Mesothelial cell of epicardium (in vitro differentiated cells): ENCODE measurements around the gene PUS1. TPM values are rescaled to one million over a fixed set of nuclear protein-coding genes. Genes with fewer than 3 reads are reported as not detected.

Source experiments
- DNase-seq, 2 experiments: peaks; one replicate each; pipeline ENCODE4 v3.0.0; 2021; ENCODE audit warnings: low spot score in 2 of 2; ENCODE audit not compliant: unreplicated experiment in 2 of 2
- H3K27ac Mint-ChIP-seq: 2 replicates; pipeline ENCODE4 v1.8.0; 2021; ENCODE audit warnings: mixed read lengths
- H3K27me3 Mint-ChIP-seq: 2 replicates; pipeline ENCODE4 v1.8.0; 2021; ENCODE audit warnings: low read depth, mixed read lengths
- H3K36me3 Mint-ChIP-seq: 2 replicates; pipeline ENCODE4 v1.8.0; 2021; ENCODE audit warnings: mixed read lengths
- H3K4me1 Mint-ChIP-seq: 2 replicates; pipeline ENCODE4 v1.8.0; 2021; ENCODE audit warnings: mixed read lengths
- H3K4me3 Mint-ChIP-seq: 2 replicates; pipeline ENCODE4 v1.8.0; 2021; ENCODE audit warnings: mild to moderate bottlenecking, moderate library complexity, mixed read lengths
- H3K9me3 Mint-ChIP-seq: 2 replicates; pipeline ENCODE4 v1.8.0; 2021; ENCODE audit warnings: mixed read lengths
- CTCF ChIP-seq: fragments of 200-600 bp; sonication (generic); IDR thresholded peaks from one replicate; pipeline ENCODE4 v1.5.0; 2021; ENCODE audit warnings: antibody characterized with exemption; ENCODE audit not compliant: unreplicated experiment
- total RNA-seq: library from RNA; stranded (reverse); gene quantifications from 3 replicates; pipeline ENCODE4 v1.2.1, GENCODE V29; 2021

The PUS1 gene
- total RNA-seq, 1 donor from 2014 or later: 27.4 TPM

GRCh38 chr12:131910302-131911027 is 18.6 kb upstream of the PUS1 start:
- no peak overlapping the region for H3K27ac Mint-ChIP-seq
- H3K27me3 Mint-ChIP-seq: no peaks in the 10 kb centered on the region
- no peaks in the 10 kb centered on the region for H3K9me3 Mint-ChIP-seq
- H3K36me3 Mint-ChIP-seq: peaks cover 5% of the 10 kb centered on the region
- DNase-seq: no peak
- TF ChIP-seq CTCF: no peak
- H3K4me1 Mint-ChIP-seq: no peaks in the 10 kb centered on the region
- no peak overlapping the region for H3K4me3 Mint-ChIP-seq

GRCh38 chr12:131911028-131911650 is 17.9 kb upstream of the PUS1 start:
- H3K27me3 Mint-ChIP-seq: no peaks in the 10 kb centered on the region
- no peak overlapping the region for H3K4me3 Mint-ChIP-seq
- H3K27ac Mint-ChIP-seq: no peak overlapping the region
- no peak for TF ChIP-seq CTCF
- peaks cover 5% of the 10 kb centered on the region for H3K36me3 Mint-ChIP-seq
- no peak for DNase-seq
- H3K9me3 Mint-ChIP-seq: no peaks in the 10 kb centered on the region
- H3K4me1 Mint-ChIP-seq: no peaks in the 10 kb centered on the region

GRCh38 chr12:131911851-131912477 is 17.1 kb upstream of the PUS1 start:
- Mint-ChIP-seq H3K4me3 (no peak overlapping the region), H3K27ac (no peak overlapping the region), H3K9me3 (no peaks in the 10 kb centered on the region), H3K4me1 (no peaks in the 10 kb centered on the region), H3K27me3 (no peaks in the 10 kb centered on the region), H3K36me3 (peaks cover 5% of the 10 kb centered on the region)
- no peak for DNase-seq
- TF ChIP-seq CTCF: no peak

- DNase-seq: no peak
- no peaks in the 10 kb centered on the region for H3K9me3 Mint-ChIP-seq
- H3K36me3 Mint-ChIP-seq: peaks cover 5% of the 10 kb centered on the region
- no peaks in the 10 kb centered on the region for H3K4me1 Mint-ChIP-seq
- no peak for TF ChIP-seq CTCF
- no peaks in the 10 kb centered on the region for H3K27me3 Mint-ChIP-seq
- no peak overlapping the region for H3K4me3 Mint-ChIP-seq
- H3K27ac Mint-ChIP-seq: no peak overlapping the region
These were observed 16.4 kb upstream of the PUS1 start for GRCh38 chr12:131912518-131913274.

GRCh38 chr12:131913666-131914065 is 15.4 kb upstream of the PUS1 start:
- Mint-ChIP-seq H3K4me3 (no peak overlapping the region), H3K27ac (no peak overlapping the region), H3K36me3 (peaks cover 5% of the 10 kb centered on the region), H3K4me1 (no peaks in the 10 kb centered on the region), H3K27me3 (no peaks in the 10 kb centered on the region), H3K9me3 (no peaks in the 10 kb centered on the region)
- no peak for DNase-seq
- TF ChIP-seq CTCF: no peak
